SU-DHL-6 (cell line): ENCODE data around the gene CNOT11.

Experiments used
- H2AFZ ChIP-seq: fragments of 200-600 bp; sonication (generic); 2 replicates; pipeline ENCODE4 v1.6.1; 2014; ENCODE audit warnings: low read depth, mild to moderate bottlenecking, moderate library complexity, mixed read lengths, antibody characterized with exemption, low read length; ENCODE audit not compliant: severe bottlenecking
- H3F3A ChIP-seq: fragments of 200-600 bp; shearing (Covaris generic); 2 replicates; pipeline ENCODE4 v1.6.0; 2016; ENCODE audit warnings: antibody characterized with exemption, mild to moderate bottlenecking; ENCODE audit not compliant: insufficient read depth
- H3K27ac ChIP-seq: fragments of 200-600 bp; sonication (generic); 2 replicates; pipeline ENCODE4 v1.5.1; 2016; ENCODE audit warnings: low read depth, mild to moderate bottlenecking, low read length, moderate library complexity, mixed read lengths
- H3K27me3 ChIP-seq: fragments of 200-600 bp; sonication (generic), shearing (Covaris generic); 2 replicates; pipeline ENCODE4 v1.6.0; 2014; ENCODE audit warnings: mild to moderate bottlenecking, low read length
- H3K36me3 ChIP-seq: fragments of 200-600 bp; sonication (generic); 2 replicates; pipeline ENCODE4 v1.6.1; 2014; ENCODE audit warnings: mild to moderate bottlenecking, low read length, mixed read lengths
- H3K4me2 ChIP-seq: fragments of 300-600, 200-600 bp; shearing (Covaris generic), sonication (generic); 2 replicates; pipeline ENCODE4 v1.6.0; 2014; ENCODE audit warnings: low read length, low read depth, mild to moderate bottlenecking; ENCODE audit not compliant: poor library complexity, severe bottlenecking
- H3K4me3 ChIP-seq: fragments of 200-600 bp; sonication (generic); 2 replicates; pipeline ENCODE4 v1.5.1; 2014; ENCODE audit warnings: antibody characterized with exemption, low read length, mild to moderate bottlenecking, mixed read lengths; ENCODE audit not compliant: insufficient read depth, poor library complexity, severe bottlenecking
- H3K79me2 ChIP-seq: fragments of 200-600 bp; sonication (generic); 2 replicates; pipeline ENCODE4 v1.6.1; 2014; ENCODE audit warnings: mild to moderate bottlenecking, low read length, moderate library complexity; ENCODE audit not compliant: insufficient read depth
- H3K9ac ChIP-seq: fragments of 200-600 bp; sonication (generic); 2 replicates; pipeline ENCODE4 v1.7.0; 2014; ENCODE audit warnings: mild to moderate bottlenecking, low read length
- H3K9me2 ChIP-seq: fragments of 200-600 bp; sonication (generic); replicated peaks from 2 replicates; pipeline ENCODE4 v1.6.1; 2014; ENCODE audit warnings: low read length; ENCODE audit not compliant: insufficient read depth
- H3K9me3 ChIP-seq: fragments of 200-600 bp; sonication (generic); 2 replicates; pipeline ENCODE4 v1.6.1; 2014; ENCODE audit warnings: low read length, mixed read lengths; ENCODE audit not compliant: insufficient read depth
- H4K20me1 ChIP-seq: fragments of 200-600 bp; sonication (generic); 2 replicates; pipeline ENCODE4 v1.6.1; 2014; ENCODE audit warnings: low read depth, mild to moderate bottlenecking, antibody characterized with exemption, low read length, moderate library complexity, mixed read lengths
- EZH2phosphoT487 ChIP-seq: fragments of 200-600 bp; sonication (generic), shearing (Covaris generic); conservative IDR thresholded peaks from 2 replicates; pipeline ENCODE4 v1.6.1; 2018; ENCODE audit warnings: mild to moderate bottlenecking, antibody characterized with exemption, low read length, moderate library complexity, mixed read lengths
- TF ChIP-seq, protein P1 (sequence below): fragments of 200-600 bp; sonication (generic); IDR thresholded peaks from one replicate; pipeline ENCODE4 v1.5.1; 2017; ENCODE audit warnings: antibody characterized with exemption, mild to moderate bottlenecking, low read length, moderate library complexity; ENCODE audit not compliant: insufficient read depth, poor library complexity, severe bottlenecking

CNOT11 gene

GRCh38 chr2:101287303-101287702 lies 34.6 kb downstream of the CNOT11 start:
- H3K27me3 ChIP-seq = no peaks in the 10 kb centered on the region
- no peak overlapping the region for H3K4me2 ChIP-seq
- no peaks in the 10 kb centered on the region for H3K36me3 ChIP-seq
- H3K9me2 ChIP-seq = no peaks in the 10 kb centered on the region
- H3K27ac ChIP-seq = no peak overlapping the region
- H3F3A ChIP-seq = no peaks in the 10 kb centered on the region
- no peaks in the 10 kb centered on the region for H3K9me3 ChIP-seq
- no peak overlapping the region for H3K4me3 ChIP-seq
- TF ChIP-seq EZH2phosphoT487 = no peak
- TF ChIP-seq, protein P1, sequence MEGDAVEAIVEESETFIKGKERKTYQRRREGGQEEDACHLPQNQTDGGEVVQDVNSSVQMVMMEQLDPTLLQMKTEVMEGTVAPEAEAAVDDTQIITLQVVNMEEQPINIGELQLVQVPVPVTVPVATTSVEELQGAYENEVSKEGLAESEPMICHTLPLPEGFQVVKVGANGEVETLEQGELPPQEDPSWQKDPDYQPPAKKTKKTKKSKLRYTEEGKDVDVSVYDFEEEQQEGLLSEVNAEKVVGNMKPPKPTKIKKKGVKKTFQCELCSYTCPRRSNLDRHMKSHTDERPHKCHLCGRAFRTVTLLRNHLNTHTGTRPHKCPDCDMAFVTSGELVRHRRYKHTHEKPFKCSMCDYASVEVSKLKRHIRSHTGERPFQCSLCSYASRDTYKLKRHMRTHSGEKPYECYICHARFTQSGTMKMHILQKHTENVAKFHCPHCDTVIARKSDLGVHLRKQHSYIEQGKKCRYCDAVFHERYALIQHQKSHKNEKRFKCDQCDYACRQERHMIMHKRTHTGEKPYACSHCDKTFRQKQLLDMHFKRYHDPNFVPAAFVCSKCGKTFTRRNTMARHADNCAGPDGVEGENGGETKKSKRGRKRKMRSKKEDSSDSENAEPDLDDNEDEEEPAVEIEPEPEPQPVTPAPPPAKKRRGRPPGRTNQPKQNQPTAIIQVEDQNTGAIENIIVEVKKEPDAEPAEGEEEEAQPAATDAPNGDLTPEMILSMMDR = no peak
- H2AFZ ChIP-seq = no peak overlapping the region
- H3K79me2 ChIP-seq = no peaks in the 10 kb centered on the region
- H4K20me1 ChIP-seq = no peaks in the 10 kb centered on the region
- no peak overlapping the region for H3K9ac ChIP-seq

DNA sequence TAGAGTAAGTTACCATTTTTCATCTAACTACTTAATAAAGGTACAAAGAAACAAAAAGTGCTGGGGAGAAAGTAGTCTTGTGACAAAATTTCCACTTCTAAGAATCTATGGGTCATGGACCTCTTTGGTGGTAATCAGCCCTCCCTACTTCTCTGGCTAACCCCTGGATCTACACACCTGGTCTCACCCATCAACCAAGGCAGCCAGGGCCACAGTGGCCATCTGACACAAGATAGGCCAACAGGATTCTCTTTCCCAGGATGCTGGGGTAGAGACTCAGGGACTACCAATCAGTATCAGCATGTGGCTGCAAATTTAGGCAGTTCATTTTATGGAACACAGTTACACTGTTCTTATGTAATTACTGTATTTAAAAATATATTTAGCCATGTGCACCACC lies 38.0 kb downstream of the CNOT11 start:
- Histone ChIP-seq H3K36me3 (no peaks in the 10 kb centered on the region), H3K79me2 (no peaks in the 10 kb centered on the region)

GRCh38 chr2:101291973-101292372 lies 39.3 kb downstream of the CNOT11 start:
- Histone ChIP-seq H3K4me2 (no peak overlapping the region), H2AFZ (no peak overlapping the region), H3K27ac (no peak overlapping the region), H3K79me2 (0 out of 2 replicates have a peak, but pooled peaks cover 1% of the 10 kb centered on the region), H3K36me3 (no peaks in the 10 kb centered on the region), H3K4me3 (no peak overlapping the region), H3K9ac (no peak overlapping the region), H4K20me1 (no peaks in the 10 kb centered on the region), H3K27me3 (no peaks in the 10 kb centered on the region), H3K9me2 (no peaks in the 10 kb centered on the region), H3K9me3 (no peaks in the 10 kb centered on the region), H3F3A (no peaks in the 10 kb centered on the region)
- TF ChIP-seq, protein P1 = no peak
- no peak for TF ChIP-seq EZH2phosphoT487

More for the DNA sequence above, 38.0 kb downstream of the CNOT11 start:
- no peaks in the 10 kb centered on the region for H3K27me3 ChIP-seq
- no peak overlapping the region for H3K9ac ChIP-seq
- no peaks in the 10 kb centered on the region for H3K9me2 ChIP-seq
- no peak overlapping the region for H3K4me2 ChIP-seq
- H3K27ac ChIP-seq = no peak overlapping the region
- H2AFZ ChIP-seq = no peak overlapping the region
- H3K4me3 ChIP-seq = no peak overlapping the region
- TF ChIP-seq, protein P1 = no peak
- no peak for TF ChIP-seq EZH2phosphoT487
- H3K9me3 ChIP-seq = no peaks in the 10 kb centered on the region
- H4K20me1 ChIP-seq = no peaks in the 10 kb centered on the region
- H3F3A ChIP-seq = no peaks in the 10 kb centered on the region

DNA sequence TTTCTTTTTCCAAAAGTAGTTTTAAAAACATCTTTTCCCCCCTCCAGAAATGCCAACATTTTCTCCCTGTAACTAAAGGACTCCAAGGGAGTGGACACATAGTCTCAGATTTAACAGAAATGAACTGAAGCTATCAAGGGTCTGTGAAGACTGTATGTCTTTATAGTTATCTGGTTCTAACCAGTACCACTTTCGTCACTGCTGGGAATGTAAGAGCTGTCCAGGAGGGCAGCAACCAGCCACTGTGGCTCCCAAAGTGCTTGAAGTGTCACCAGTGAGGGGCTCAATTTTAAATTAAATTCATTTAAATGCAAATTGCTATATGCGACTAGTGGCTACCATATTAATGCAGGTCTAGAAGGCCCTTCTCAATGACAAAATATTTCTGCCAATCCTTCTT lies 40.9 kb downstream of the CNOT11 start:
- Histone ChIP-seq H3K4me2 (no peak overlapping the region), H3K9me2 (no peaks in the 10 kb centered on the region), H3K36me3 (no peaks in the 10 kb centered on the region), H2AFZ (no peak overlapping the region), H3K27me3 (no peaks in the 10 kb centered on the region), H4K20me1 (no peaks in the 10 kb centered on the region), H3K9me3 (no peaks in the 10 kb centered on the region), H3K4me3 (no peak overlapping the region), H3K9ac (no peak overlapping the region), H3K79me2 (peaks cover 7% of the 10 kb centered on the region; the same call in 1 of the 2 replicates), H3F3A (no peaks in the 10 kb centered on the region), H3K27ac (no peak overlapping the region)
- no peak for TF ChIP-seq EZH2phosphoT487
